HepG2 (cell line): ENCODE measurements around the gene TMEM256. TPM values are rescaled to one million over a fixed set of nuclear protein-coding genes. Genes with fewer than 3 reads are reported as not detected.

ENCODE experiments used
- HOXD1 ChIP-seq: sonication (generic); formaldehyde crosslinking; IDR thresholded peaks from 2 replicates; pipeline ENCODE4 v1.5.0; 2020; ENCODE audit warnings: missing genetic modification reagents
- KDM2A ChIP-seq: sonication (generic); formaldehyde crosslinking; IDR thresholded peaks from 2 replicates; pipeline ENCODE4 v1.4.0; 2020; ENCODE audit warnings: low read depth, missing genetic modification reagents, borderline replicate concordance
- NR0B2 ChIP-seq: sonication (generic); formaldehyde crosslinking; IDR thresholded peaks from 2 replicates; pipeline ENCODE4 v1.4.0; 2020; ENCODE audit warnings: mild to moderate bottlenecking, missing genetic modification reagents
- POLR2AphosphoS2 ChIP-seq: IDR thresholded peaks from 2 replicates; pipeline ENCODE4 v1.6.1; 2011; ENCODE audit warnings: low read depth, low read length, improper control_type of control experiment
- TEAD3 ChIP-seq: optimal IDR thresholded peaks from 2 replicates; pipeline ENCODE3; 2016; ENCODE audit warnings: borderline replicate concordance
- YY1 ChIP-seq: IDR thresholded peaks from 2 replicates; pipeline ENCODE4 v1.6.1; 2011; ENCODE audit warnings: low read length, low read depth, moderate library complexity, mild to moderate bottlenecking; ENCODE audit not compliant: insufficient read depth, insufficient replicate concordance
- ZKSCAN8 ChIP-seq: IDR thresholded peaks from 2 replicates; pipeline ENCODE4 v1.6.1; 2016; ENCODE audit warnings: borderline replicate concordance, missing genetic modification reagents, missing compliant biosample characterization
- ZNF512B ChIP-seq: sonication (generic); formaldehyde crosslinking; IDR thresholded peaks from 2 replicates; pipeline ENCODE4 v1.5.1; 2020; ENCODE audit warnings: missing genetic modification reagents, mild to moderate bottlenecking, borderline replicate concordance
- polyA plus RNA-seq, 8 experiments: library from polyadenylated mRNA; depleted of rRNA in 3 of 8; stranded (reverse) in 7 of 8; unstranded in 1 of 8; fragments of >200 nt; fragmentation: Illumina TruSeq in 4 of 8; extraction: Trizol in 4 of 8; gene quantifications; 2 replicates each; pipeline versions ENCODE4 v1.2.1 to v1.2.3, GENCODE V29; 2011 to 2016; ENCODE audit warnings: low read depth in 4 of 8, missing spikeins in 1 of 8, mixed read lengths in 1 of 8; ENCODE audit not compliant: insufficient read depth in 1 of 8
- total RNA-seq, 5 experiments: library from RNA; depleted of rRNA; stranded (reverse); fragments of >200 nt; fragmentation: Illumina TruSeq; extraction: Trizol; gene quantifications; 2 replicates each; pipeline ENCODE4 v1.2.3, GENCODE V29; 2016; ENCODE audit warnings: low read depth in 1 of 5

The TMEM256 gene
- total and polyA plus RNA-seq, 2 of the 13 experiments (the other 11 are each of a cell fraction or from before 2014, with no cell fraction given) = 231 to 252 TPM

DNA sequence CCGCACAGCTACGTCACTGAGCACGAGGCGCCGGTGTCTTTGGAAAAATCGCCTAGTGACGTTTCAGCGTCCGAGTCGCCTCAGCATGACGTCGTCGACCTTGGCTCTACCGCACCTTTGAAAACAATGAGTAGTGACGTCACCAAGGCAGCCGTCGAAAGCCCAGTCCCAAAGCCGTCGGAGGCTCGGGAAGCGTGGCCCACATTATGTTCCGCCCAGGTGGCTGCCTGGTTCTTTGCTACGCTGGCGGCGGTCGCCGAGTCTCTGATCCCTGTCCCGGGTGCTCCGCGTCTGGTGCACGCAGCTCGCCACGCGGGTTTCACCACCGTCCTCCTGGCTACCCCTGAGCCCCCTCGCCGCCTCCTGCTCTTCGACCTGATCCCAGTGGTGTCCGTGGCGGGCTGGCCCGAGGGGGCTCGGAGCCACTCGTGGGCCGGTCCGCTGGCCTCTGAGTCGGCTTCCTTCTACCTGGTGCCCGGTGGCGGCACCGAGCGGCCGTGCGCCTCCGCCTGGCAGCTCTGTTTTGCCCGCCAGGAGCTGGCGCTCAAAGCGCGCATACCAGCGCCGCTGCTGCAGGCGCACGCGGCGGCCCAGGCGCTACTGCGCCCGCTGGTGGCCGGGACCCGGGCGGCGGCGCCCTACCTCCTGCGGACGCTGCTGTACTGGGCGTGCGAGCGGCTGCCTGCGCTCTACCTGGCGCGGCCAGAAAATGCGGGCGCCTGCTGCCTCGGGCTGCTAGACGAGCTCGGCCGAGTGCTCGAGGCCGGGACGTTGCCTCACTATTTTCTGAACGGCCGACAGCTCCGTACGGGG is 32.9 kb upstream of the TMEM256 start (continued):
- TF ChIP-seq ZNF512B (CRISPR knock-in tag) (no peak), KDM2A (CRISPR knock-in tag) (peak; percentile 39; the same call in 1 of the 2 replicates), HOXD1 (CRISPR knock-in tag) (no peak), POLR2AphosphoS2 (no peak), ZKSCAN8 (no peak), NR0B2 (CRISPR knock-in tag) (0 out of 2 replicates have a peak, but pooled peaks have one; percentile 43), TEAD3 (peak; percentile 78), YY1 (peak; percentile 55)
